SJSA1 (cell line): ENCODE results near the gene ACOT9. TPM values are rescaled to one million over a fixed set of nuclear protein-coding genes. Genes with fewer than 3 reads are reported as not detected.
A peak's percentile ranks its signal among the peaks of the same experiment; 100 is the strongest.
"Not testable (repeated sequence)": the region's sequence is repeated elsewhere in the genome, so short reads cannot be mapped to it uniquely, and the experiment has no call there.

ENCODE experiments used
- DNase-seq, 2 experiments: peaks; one replicate each; pipeline ENCODE4 v3.0.0-alpha.2; 2015 to 2020; ENCODE audit warnings: low spot score in 2 of 2, low read depth in 1 of 2
- H3K27ac ChIP-seq: fragments of 250-450 bp; sonication (Bioruptor Pico); 2 replicates; pipeline ENCODE4 v1.5.1; 2020; ENCODE audit warnings: mild to moderate bottlenecking, moderate library complexity
- H3K27me3 ChIP-seq: fragments of 250-450 bp; sonication (Bioruptor Pico); replicated peaks from 2 replicates; pipeline ENCODE4 v1.5.1; 2020; ENCODE audit warnings: mild to moderate bottlenecking, moderate library complexity
- H3K36me3 ChIP-seq: fragments of 250-450 bp; sonication (Bioruptor Pico); 2 replicates; pipeline ENCODE4 v1.5.1; 2020; ENCODE audit warnings: mild to moderate bottlenecking
- H3K4me1 ChIP-seq: fragments of 250-450 bp; sonication (Bioruptor Pico); replicated peaks from 2 replicates; pipeline ENCODE4 v1.6.1; 2021; ENCODE audit warnings: mild to moderate bottlenecking
- H3K4me3 ChIP-seq: fragments of 250-450 bp; sonication (Bioruptor Pico); 2 replicates; pipeline ENCODE4 v1.5.1; 2020; ENCODE audit warnings: mild to moderate bottlenecking
- H3K9me3 ChIP-seq: fragments of 250-450 bp; sonication (Bioruptor Pico); replicated peaks from 2 replicates; pipeline ENCODE4 v1.5.1; 2020; ENCODE audit warnings: mild to moderate bottlenecking
- total RNA-seq: library from RNA; depleted of rRNA; stranded (reverse); fragments of >200 nt; shearing (Covaris generic); gene quantifications from 2 replicates; pipeline ENCODE4 v1.2.3, GENCODE V29; 2014

ACOT9 gene
- total RNA-seq, 1 experiment from 2014 or later: 68.9 TPM

DNA sequence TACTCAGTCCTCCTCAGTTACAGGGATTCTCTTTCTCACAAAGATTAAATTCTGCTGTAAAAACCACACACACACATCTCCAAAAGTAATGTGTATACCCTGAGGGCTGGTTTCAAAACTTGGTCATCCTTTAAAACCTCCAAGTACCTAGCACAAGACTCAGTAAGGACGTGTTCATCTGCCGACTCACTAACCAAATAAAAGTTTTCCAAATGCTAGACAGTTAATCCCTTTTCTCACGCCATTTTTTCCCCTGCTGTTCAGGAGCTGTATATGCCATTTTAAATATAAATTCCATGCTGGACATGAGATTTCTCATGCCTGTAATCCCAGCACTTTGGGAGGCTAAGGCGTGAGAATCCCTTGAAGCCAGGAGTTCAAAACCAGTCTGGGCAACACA lies 35.9 kb upstream of the ACOT9 start:
- Histone ChIP-seq H3K27ac (peak overlapping the region; percentile 48), H3K4me3 (no peak overlapping the region), H3K9me3 (no peaks in the 10 kb centered on the region), H3K4me1 (peaks cover 18% of the 10 kb centered on the region), H3K27me3 (no peaks in the 10 kb centered on the region), H3K36me3 (peaks cover 3% of the 10 kb centered on the region)
- peak in 1 of 2 experiments; percentile 49 for DNase-seq

DNA sequence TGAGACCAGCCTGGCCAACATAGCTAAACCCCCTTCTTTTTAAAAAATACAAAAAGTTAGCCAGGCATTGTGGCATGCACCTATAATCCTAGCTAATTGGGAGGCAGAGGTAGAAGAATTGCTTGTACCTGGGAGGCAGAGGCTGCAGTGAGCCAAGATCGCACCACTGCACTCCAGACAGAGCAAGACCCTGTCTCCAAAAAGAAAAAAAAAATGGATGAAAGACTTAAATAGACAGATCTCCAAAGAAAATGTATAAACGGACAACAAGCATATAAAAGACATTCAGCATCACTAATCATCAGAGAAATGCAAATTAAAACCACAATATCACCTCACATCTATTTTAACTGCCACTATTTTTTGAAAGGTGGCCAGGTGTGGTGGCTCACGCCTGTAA lies 33.3 kb upstream of the ACOT9 start:
- no peaks in the 10 kb centered on the region for H3K36me3 ChIP-seq
- H3K9me3 ChIP-seq: no peaks in the 10 kb centered on the region
- H3K4me1 ChIP-seq: peaks cover 12% of the 10 kb centered on the region; the same call in 1 of the 2 replicates
- no peaks in the 10 kb centered on the region for H3K27me3 ChIP-seq
- H3K27ac ChIP-seq: no peak overlapping the region
- H3K4me3 ChIP-seq: no peak overlapping the region
- DNase-seq: no peak

- Histone ChIP-seq H3K4me3 (no peak overlapping the region), H3K36me3 (no peaks in the 10 kb centered on the region), H3K27me3 (no peaks in the 10 kb centered on the region), H3K27ac (no peak overlapping the region), H3K4me1 (peaks cover under 1% of the 10 kb centered on the region; the same call in 1 of the 2 replicates), H3K9me3 (no peaks in the 10 kb centered on the region)
- no peak for DNase-seq
Measured at GRCh38 chrX:23773601-23774175, 30.6 kb upstream of the ACOT9 start.

DNA sequence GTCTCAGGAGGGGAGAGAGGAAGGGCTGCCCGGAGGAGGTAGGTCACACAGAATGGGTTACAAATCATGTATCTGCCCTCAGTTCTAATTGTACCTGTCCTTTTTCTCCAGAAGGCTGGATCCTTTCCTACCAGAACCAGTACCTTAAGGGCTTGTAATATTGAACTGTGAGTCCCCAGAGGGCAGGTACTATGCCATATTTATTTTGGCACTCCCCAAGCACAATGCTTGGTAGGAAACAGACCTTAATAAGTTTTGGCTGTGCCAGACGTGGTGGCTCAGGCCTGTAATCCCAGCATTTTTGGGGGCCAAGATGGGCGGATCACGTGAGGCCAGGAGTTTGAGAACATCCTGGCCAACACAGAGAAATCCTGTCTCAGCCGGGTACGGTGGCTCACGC lies 28.0 kb upstream of the ACOT9 start:
- H3K36me3 ChIP-seq: not testable (repeated sequence)

DNA sequence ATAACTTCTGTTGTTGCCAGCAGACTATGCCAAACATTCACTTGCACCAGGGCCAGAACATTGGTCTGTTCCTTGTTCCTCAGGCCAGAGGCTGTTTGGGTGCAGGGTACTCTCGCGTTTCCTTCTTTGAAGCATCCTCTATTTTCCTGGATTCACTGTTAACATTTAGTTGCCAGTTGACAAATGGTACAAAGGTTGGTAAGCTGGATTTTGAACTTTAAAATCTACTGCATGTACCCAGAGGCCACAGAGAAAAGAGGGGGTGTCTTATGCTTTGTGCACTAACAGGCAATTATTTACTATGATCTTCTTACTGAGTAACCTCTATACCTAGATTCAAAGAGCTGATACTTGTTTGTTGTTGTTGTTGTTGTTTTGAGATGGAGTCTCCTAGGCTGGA lies 27.1 kb upstream of the ACOT9 start:
- Histone ChIP-seq H3K27ac (no peak overlapping the region), H3K27me3 (no peaks in the 10 kb centered on the region), H3K4me1 (no peaks in the 10 kb centered on the region), H3K36me3 (no peaks in the 10 kb centered on the region), H3K4me3 (no peak overlapping the region), H3K9me3 (no peaks in the 10 kb centered on the region)
- no peak for DNase-seq

More for the DNA sequence above, 28.0 kb upstream of the ACOT9 start:
- H3K4me3 ChIP-seq, DNase-seq, H3K27me3 ChIP-seq, H3K27ac ChIP-seq, H3K4me1 ChIP-seq, H3K9me3 ChIP-seq: not testable (repeated sequence)

DNA sequence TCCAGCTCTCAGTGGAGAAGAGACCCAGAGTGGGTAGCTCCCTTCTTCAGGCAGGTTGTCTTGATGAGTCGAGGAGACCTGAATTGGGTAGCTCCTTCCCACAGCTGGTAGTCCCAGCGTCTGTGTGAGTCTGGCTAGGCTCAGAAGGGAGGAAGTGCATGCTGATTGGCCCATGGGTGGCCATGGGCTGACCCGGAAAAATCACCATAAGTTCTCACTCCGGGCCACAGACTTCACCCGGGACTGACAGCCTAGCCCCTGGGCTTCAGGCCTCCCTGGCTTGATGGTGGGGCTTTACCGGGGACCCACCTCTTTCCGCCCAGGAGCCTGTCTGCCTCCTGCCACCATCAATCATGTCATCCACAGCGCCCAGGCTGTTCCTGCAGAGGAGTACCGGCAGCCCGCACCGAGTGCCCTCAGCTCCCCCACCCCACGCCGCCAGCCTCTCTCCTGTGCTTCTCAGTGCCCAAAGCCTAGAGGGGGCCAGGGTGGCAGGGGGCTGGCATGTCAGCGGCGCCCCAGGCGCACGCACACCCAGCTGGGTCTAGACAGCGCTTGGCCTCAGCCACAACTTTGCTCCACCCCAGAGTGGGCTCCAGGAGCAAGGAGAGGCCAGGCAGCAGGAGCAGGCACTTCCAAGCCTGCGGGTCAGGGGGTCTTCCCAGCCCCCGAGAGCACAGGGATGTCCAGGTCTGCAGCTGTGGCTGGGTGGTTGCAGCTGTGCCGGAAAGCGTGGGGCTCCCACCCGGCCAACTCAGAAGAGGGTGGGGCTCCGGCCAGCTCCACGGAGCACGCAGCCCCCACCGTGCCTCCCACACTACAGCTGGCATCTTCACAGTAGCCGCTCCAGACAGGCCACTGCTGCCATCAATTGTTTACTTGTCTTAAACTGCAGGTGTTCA lies 23.8 kb upstream of the ACOT9 start:
- Histone ChIP-seq H3K9me3 (no peaks in the 10 kb centered on the region), H3K27ac (no peak overlapping the region), H3K4me1 (no peaks in the 10 kb centered on the region), H3K27me3 (no peaks in the 10 kb centered on the region), H3K36me3 (no peaks in the 10 kb centered on the region), H3K4me3 (no peak overlapping the region)
- DNase-seq: no peak

DNA sequence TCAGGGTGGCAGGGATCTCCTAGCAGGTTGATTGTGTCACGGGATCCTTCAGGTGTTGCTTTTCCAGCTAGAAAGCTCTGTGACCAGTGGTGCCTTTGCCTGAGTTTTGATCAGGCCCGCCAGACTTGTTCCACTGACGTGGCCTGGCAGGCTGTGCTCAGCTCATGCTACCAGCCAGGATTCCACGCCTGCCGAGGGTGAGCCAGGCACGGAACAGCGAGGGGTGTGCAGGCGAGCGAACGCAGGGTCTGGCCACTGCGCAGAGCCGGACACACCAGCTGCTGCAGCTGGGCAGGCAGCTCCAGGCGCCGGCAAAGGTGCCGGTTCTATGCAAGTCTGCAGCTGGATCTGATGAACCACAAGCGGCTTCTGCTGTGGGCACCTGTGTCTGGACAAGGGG lies 22.8 kb upstream of the ACOT9 start:
- Histone ChIP-seq H3K36me3 (no peaks in the 10 kb centered on the region), H3K27ac (no peak overlapping the region), H3K9me3 (no peaks in the 10 kb centered on the region), H3K27me3 (no peaks in the 10 kb centered on the region), H3K4me3 (no peak overlapping the region), H3K4me1 (no peaks in the 10 kb centered on the region)
- no peak for DNase-seq

- H3K4me1 ChIP-seq: no peaks in the 10 kb centered on the region
- no peaks in the 10 kb centered on the region for H3K27me3 ChIP-seq
- H3K27ac ChIP-seq: no peak overlapping the region
- H3K9me3 ChIP-seq: no peaks in the 10 kb centered on the region
- no peak overlapping the region for H3K4me3 ChIP-seq
- H3K36me3 ChIP-seq: no peaks in the 10 kb centered on the region
- no peak for DNase-seq
Measured at GRCh38 chrX:23765449-23765848, 22.4 kb upstream of the ACOT9 start.

GRCh38 chrX:23764188-23764984 lies 21.3 kb upstream of the ACOT9 start:
- Histone ChIP-seq H3K4me3 (no peak overlapping the region), H3K4me1 (no peaks in the 10 kb centered on the region), H3K36me3 (no peaks in the 10 kb centered on the region), H3K9me3 (no peaks in the 10 kb centered on the region), H3K27me3 (no peaks in the 10 kb centered on the region), H3K27ac (no peak overlapping the region)
- DNase-seq: no peak

DNA sequence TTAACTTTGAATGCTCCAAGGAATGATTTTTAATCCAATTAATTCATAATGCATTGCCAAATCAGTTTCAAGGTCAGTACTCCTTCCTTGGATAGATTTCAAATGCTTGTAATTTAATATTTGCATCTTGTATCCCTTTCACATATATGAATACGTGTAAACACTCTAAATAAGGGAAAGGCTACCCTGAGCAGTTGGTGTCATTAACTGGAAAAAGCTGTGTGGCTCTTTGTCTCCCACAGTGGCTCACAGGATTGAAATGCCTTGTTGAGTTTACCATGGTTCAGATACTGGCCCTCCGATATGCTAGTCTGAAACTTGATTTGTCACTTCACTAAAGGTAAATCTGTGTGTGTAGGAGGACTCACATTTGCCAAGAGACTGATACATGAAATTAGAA lies 16.7 kb upstream of the ACOT9 start:
- Histone ChIP-seq H3K27ac (no peak overlapping the region), H3K9me3 (no peaks in the 10 kb centered on the region), H3K36me3 (no peaks in the 10 kb centered on the region), H3K4me1 (no peaks in the 10 kb centered on the region), H3K27me3 (no peaks in the 10 kb centered on the region), H3K4me3 (no peak overlapping the region)
- DNase-seq: no peak

DNA sequence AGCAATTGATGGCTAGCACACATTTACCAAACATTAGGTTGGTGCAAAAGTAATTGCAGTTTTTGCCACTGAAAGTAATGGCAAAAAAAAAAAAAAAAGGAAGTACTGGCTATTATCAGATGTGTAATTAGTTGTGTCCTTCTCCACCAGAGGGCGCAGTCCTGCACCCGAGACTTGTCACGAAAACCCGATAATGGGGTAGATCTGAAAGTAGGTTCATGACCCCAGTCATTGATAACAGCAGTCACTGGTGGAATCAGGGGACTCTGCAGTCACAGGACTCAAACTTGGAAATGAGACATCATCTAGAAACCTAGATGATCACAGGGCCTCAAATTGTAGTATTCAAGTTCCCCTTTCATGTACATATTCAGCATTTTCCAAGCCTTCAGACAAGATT lies 13.1 kb upstream of the ACOT9 start:
- peak; percentile 41 to 48 for DNase-seq
- Histone ChIP-seq H3K9me3 (no peaks in the 10 kb centered on the region), H3K36me3 (no peaks in the 10 kb centered on the region), H3K27me3 (no peaks in the 10 kb centered on the region), H3K4me3 (no peak overlapping the region), H3K4me1 (no peaks in the 10 kb centered on the region; the same call in 1 of the 2 replicates), H3K27ac (no peak overlapping the region)

DNA sequence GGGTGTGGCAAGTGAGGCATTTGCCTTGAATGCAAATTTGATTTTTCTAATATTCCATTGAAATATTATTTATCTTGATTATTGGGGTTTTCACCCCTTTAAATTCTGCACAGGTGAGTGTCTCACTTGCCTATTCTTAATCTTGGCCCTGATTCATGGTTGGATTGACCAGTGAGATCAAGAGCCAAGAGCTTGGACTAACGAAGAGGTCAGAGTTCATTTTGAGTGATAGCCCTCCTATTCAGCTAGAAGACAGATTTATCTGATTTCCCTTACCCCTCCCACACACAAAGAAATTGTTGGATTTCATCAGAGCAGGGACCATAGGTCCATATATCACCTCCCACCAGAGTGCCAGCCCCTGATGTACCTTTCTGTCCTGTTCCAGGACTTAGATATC lies 11.6 kb upstream of the ACOT9 start:
- Histone ChIP-seq H3K36me3 (no peaks in the 10 kb centered on the region), H3K27me3 (no peaks in the 10 kb centered on the region), H3K4me3 (no peak overlapping the region), H3K27ac (no peak overlapping the region), H3K4me1 (no peaks in the 10 kb centered on the region; the same call in 1 of the 2 replicates), H3K9me3 (no peaks in the 10 kb centered on the region)
- DNase-seq: no peak

GRCh38 chrX:23752740-23753415 lies 9.8 kb upstream of the ACOT9 start:
- peak in 1 of 2 experiments; percentile 8 for DNase-seq
- Histone ChIP-seq H3K9me3 (no peaks in the 10 kb centered on the region), H3K4me1 (no peaks in the 10 kb centered on the region; the same call in 1 of the 2 replicates), H3K27me3 (no peaks in the 10 kb centered on the region), H3K27ac (no peak overlapping the region; the same call in 1 of the 2 replicates), H3K4me3 (no peak overlapping the region), H3K36me3 (no peaks in the 10 kb centered on the region)
